ENCODE data around the gene GLIPR1L1. TPM values are rescaled to one million over a fixed set of nuclear protein-coding genes. Genes with fewer than 3 reads are reported as not detected.

GLIPR1L1 gene, protein sequence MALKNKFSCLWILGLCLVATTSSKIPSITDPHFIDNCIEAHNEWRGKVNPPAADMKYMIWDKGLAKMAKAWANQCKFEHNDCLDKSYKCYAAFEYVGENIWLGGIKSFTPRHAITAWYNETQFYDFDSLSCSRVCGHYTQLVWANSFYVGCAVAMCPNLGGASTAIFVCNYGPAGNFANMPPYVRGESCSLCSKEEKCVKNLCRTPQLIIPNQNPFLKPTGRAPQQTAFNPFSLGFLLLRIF
- total RNA-seq (2021) (not detected in 2 replicates), Bru-seq, nascent RNA (percentile 3 among the genes with signal in this experiment), BruChase-seq, experiment 1, labeled RNA remaining after a 2-hour chase (not detected), BruChase-seq, experiment 2, labeled RNA remaining after a 6-hour chase (percentile 5 among the genes with signal in this experiment)
- long read RNA-seq, partial matches to known transcripts = 0 of 9 reads
- long read RNA-seq, other reads (novel, unspliced or antisense) = 9 of 9 reads

- CTCF ChIA-PET = no interaction called here
- no peaks in the 10 kb centered on the region for H3K36me3 ChIP-seq (ENCODE audit: low read depth)
- intact Hi-C loops (cut with micrococcal nuclease; ENCODE audit: unreplicated experiment) = loop anchor here (5.0 to 10.0 kb wide), 2 partner anchors 178 to 700 kb away; partner anchors contain the start of genes KRR1 and PHLDA1
- peak within 1 kb of the TSS; percentile 25; the same call in 1 of the 2 replicates for H2AFZ ChIP-seq
- POLR2A ChIA-PET (ENCODE audit: unreplicated experiment) = interaction anchor here (0.6 kb wide), 1 partner anchor 632 kb away, joined by 8 read pairs; no protein-coding TSS in a partner anchor
- no peaks in the 10 kb centered on the region for H3F3A ChIP-seq (ENCODE audit: insufficient read depth, low read depth)
- no peaks in the 10 kb centered on the region for H3K9me2 ChIP-seq (ENCODE audit: insufficient read depth)
- H4K20me1 ChIP-seq (ENCODE audit: insufficient read depth) = no peaks in the 10 kb centered on the region
- DNase-seq = peak; percentile 16 to 45
- peaks cover 5% of the 10 kb centered on the region; the same call in 1 of the 2 replicates for H3K9me3 ChIP-seq (ENCODE audit: insufficient read depth, low read depth)
- peaks cover 3% of the 10 kb centered on the region; the same call in 1 of the 2 replicates for H3K4me1 ChIP-seq (replicated peaks; ENCODE audit: insufficient read depth)
- TF ChIP-seq EZH2 (IDR thresholded peaks at IDR 0.05; ENCODE audit: low read depth) = no peak
- TF ChIP-seq, protein P1, sequence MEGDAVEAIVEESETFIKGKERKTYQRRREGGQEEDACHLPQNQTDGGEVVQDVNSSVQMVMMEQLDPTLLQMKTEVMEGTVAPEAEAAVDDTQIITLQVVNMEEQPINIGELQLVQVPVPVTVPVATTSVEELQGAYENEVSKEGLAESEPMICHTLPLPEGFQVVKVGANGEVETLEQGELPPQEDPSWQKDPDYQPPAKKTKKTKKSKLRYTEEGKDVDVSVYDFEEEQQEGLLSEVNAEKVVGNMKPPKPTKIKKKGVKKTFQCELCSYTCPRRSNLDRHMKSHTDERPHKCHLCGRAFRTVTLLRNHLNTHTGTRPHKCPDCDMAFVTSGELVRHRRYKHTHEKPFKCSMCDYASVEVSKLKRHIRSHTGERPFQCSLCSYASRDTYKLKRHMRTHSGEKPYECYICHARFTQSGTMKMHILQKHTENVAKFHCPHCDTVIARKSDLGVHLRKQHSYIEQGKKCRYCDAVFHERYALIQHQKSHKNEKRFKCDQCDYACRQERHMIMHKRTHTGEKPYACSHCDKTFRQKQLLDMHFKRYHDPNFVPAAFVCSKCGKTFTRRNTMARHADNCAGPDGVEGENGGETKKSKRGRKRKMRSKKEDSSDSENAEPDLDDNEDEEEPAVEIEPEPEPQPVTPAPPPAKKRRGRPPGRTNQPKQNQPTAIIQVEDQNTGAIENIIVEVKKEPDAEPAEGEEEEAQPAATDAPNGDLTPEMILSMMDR (conservative IDR thresholded peaks at IDR 0.05) = peak; percentile 77
- no peaks in the 10 kb centered on the region for H3K27me3 ChIP-seq (ENCODE audit: insufficient read depth, low read depth)
- H3K4me2 ChIP-seq = peak within 1 kb of the TSS; percentile 46
- no peaks in the 10 kb centered on the region for H3K79me2 ChIP-seq (ENCODE audit: low read depth)
- BruUV-seq (replicated peaks) = no TSS peak
- H3K27ac ChIP-seq = no peak within 1 kb of the TSS
- peak within 1 kb of the TSS; percentile 16; the same call in 1 of the 2 replicates for H3K4me3 ChIP-seq
Measured at GRCh38 chr12:75334384-75335030, at the start of gene GLIPR1L1. TSS of gene GLIPR1L1 (plus strand) at chr12:75334670. CDS start at chr12:75334729, 59 bp downstream.

DNA sequence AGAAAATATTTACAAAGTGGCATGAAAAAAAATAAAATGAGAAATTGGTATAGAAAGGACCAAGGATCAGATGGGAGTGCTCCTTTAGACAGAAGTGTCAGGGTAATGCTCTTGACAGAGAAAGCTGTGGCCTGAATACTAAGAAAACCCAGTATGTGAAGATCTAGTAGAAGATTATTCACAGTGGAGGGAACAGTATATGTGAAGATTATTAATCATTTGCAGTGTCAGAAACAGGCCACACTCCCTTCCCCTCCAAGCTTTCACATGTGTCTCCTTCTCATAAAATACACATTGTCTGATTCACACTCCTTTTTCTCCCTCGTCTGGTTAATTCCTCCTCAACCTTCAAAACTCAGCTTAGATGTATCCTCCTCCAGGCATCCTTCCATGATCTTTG is 45.6 kb upstream of the GLIPR1L1 start:
- no peaks in the 10 kb centered on the region for H3K79me2 ChIP-seq (ENCODE audit: low read depth)
- no peak overlapping the region for H2AFZ ChIP-seq
- no peak for TF ChIP-seq EZH2 (IDR thresholded peaks at IDR 0.05; ENCODE audit: low read depth)
- TF ChIP-seq, protein P1 (conservative IDR thresholded peaks at IDR 0.05) = no peak
- CTCF ChIA-PET = no interaction called here
- BruUV-seq (replicated peaks) = no TSS peak
- H3K4me3 ChIP-seq = no peak overlapping the region
- no peaks in the 10 kb centered on the region for H3K9me3 ChIP-seq (ENCODE audit: insufficient read depth, low read depth)
- no peak overlapping the region for H3K4me2 ChIP-seq
- H3K27ac ChIP-seq = no peak overlapping the region
- no peaks in the 10 kb centered on the region for H3K9me2 ChIP-seq (ENCODE audit: insufficient read depth)
- no peaks in the 10 kb centered on the region for H3K27me3 ChIP-seq (ENCODE audit: insufficient read depth, low read depth)
- no peaks in the 10 kb centered on the region for H3K4me1 ChIP-seq (replicated peaks; ENCODE audit: insufficient read depth)
- no peaks in the 10 kb centered on the region for H4K20me1 ChIP-seq (ENCODE audit: insufficient read depth)
- no peaks in the 10 kb centered on the region for H3F3A ChIP-seq (ENCODE audit: insufficient read depth, low read depth)
- POLR2A ChIA-PET (ENCODE audit: unreplicated experiment) = interaction anchor here (0.6 kb wide), 1 partner anchor 180 kb away, joined by 3 read pairs; no protein-coding TSS in a partner anchor
- intact Hi-C loops (cut with micrococcal nuclease; ENCODE audit: unreplicated experiment) = loop anchor here (1.0 to 5.0 kb wide), 2 partner anchors 487 to 600 kb away; no protein-coding TSS in a partner anchor
- DNase-seq = no peak
- H3K36me3 ChIP-seq (ENCODE audit: low read depth) = no peaks in the 10 kb centered on the region

GRCh38 chr12:75289753-75290152 is 44.7 kb upstream of the GLIPR1L1 start:
- no peak for DNase-seq
- Histone ChIP-seq H3K27me3 (ENCODE audit: insufficient read depth, low read depth) (no peaks in the 10 kb centered on the region), H3K9me2 (ENCODE audit: insufficient read depth) (no peaks in the 10 kb centered on the region), H3K4me3 (no peak overlapping the region), H3K4me1 (replicated peaks; ENCODE audit: insufficient read depth) (no peaks in the 10 kb centered on the region), H4K20me1 (ENCODE audit: insufficient read depth) (no peaks in the 10 kb centered on the region), H3F3A (ENCODE audit: insufficient read depth, low read depth) (no peaks in the 10 kb centered on the region), H3K36me3 (ENCODE audit: low read depth) (no peaks in the 10 kb centered on the region), H3K79me2 (ENCODE audit: low read depth) (no peaks in the 10 kb centered on the region), H2AFZ (no peak overlapping the region), H3K4me2 (no peak overlapping the region), H3K27ac (no peak overlapping the region), H3K9me3 (ENCODE audit: insufficient read depth, low read depth) (no peaks in the 10 kb centered on the region)
- no TSS peak for BruUV-seq (replicated peaks)
- CTCF ChIA-PET = interaction anchor here (0.6 kb wide), 1 partner anchor 1418 kb away, joined by 3 read pairs; no protein-coding TSS in a partner anchor
- TF ChIP-seq, protein P1 (conservative IDR thresholded peaks at IDR 0.05) = peak; percentile 62
- TF ChIP-seq EZH2 (IDR thresholded peaks at IDR 0.05; ENCODE audit: low read depth) = no peak
- intact Hi-C loops (cut with micrococcal nuclease; ENCODE audit: unreplicated experiment) = loop anchor here (1.0 to 5.0 kb wide), 2 partner anchors 487 to 600 kb away; no protein-coding TSS in a partner anchor
- POLR2A ChIA-PET (ENCODE audit: unreplicated experiment) = no interaction called here
